GM23338 (cell line): ENCODE measurements around the gene TMEM139. TPM values are rescaled to one million over a fixed set of nuclear protein-coding genes. Genes with fewer than 3 reads are reported as not detected.

Source experiments
- ATAC-seq: fragments of 200-7000 bp; cut with Tn5 transposase; 3 replicates; pipeline ENCODE4 v1.9.1; 2020
- DNase-seq: peaks from one replicate; pipeline ENCODE4 v3.0.0-alpha.2; 2015; ENCODE audit warnings: low spot score
- H2AFZ ChIP-seq: fragments of 200-600 bp; sonication (generic); 2 replicates; pipeline ENCODE4 v1.8.0; 2016; ENCODE audit warnings: antibody characterized with exemption, mild to moderate bottlenecking, moderate library complexity
- H3F3A ChIP-seq: fragments of 200-600 bp; sonication (generic); replicated peaks from 2 replicates; pipeline ENCODE4 v1.8.0; 2017; ENCODE audit warnings: antibody characterized with exemption, mixed run types, low read depth
- H3K27ac ChIP-seq: fragments of 200-600 bp; sonication (generic); 2 replicates; pipeline ENCODE4 v1.6.1; 2016; ENCODE audit warnings: low read depth
- H3K27me3 ChIP-seq: fragments of 200-600 bp; sonication (generic); 2 replicates; pipeline ENCODE4 v1.8.0; 2016; ENCODE audit warnings: mild to moderate bottlenecking, mixed run types, moderate library complexity; ENCODE audit not compliant: insufficient read depth
- H3K36me3 ChIP-seq: fragments of 200-600 bp; sonication (generic); 2 replicates; pipeline ENCODE4 v1.8.0; 2016; ENCODE audit warnings: mild to moderate bottlenecking; ENCODE audit not compliant: insufficient read depth
- H3K4me1 ChIP-seq: fragments of 200-600 bp; sonication (generic); 2 replicates; pipeline ENCODE4 v1.8.0; 2016; ENCODE audit warnings: mild to moderate bottlenecking, moderate library complexity; ENCODE audit not compliant: insufficient read depth
- H3K4me2 ChIP-seq: fragments of 200-600 bp; sonication (generic); 2 replicates; pipeline ENCODE4 v1.7.1; 2017; ENCODE audit warnings: mixed run types
- H3K4me3 ChIP-seq: fragments of 200-600 bp; sonication (generic); 2 replicates; pipeline ENCODE4 v1.6.1; 2016; ENCODE audit warnings: mixed run types
- H3K79me2 ChIP-seq: fragments of 200-600 bp; sonication (generic); replicated peaks from 2 replicates; pipeline ENCODE4 v1.8.0; 2017; ENCODE audit warnings: mild to moderate bottlenecking; ENCODE audit not compliant: insufficient read depth
- H3K9me2 ChIP-seq: fragments of 200-600 bp; sonication (generic); 2 replicates; pipeline ENCODE4 v1.8.0; 2017; ENCODE audit not compliant: insufficient read depth
- H4K20me1 ChIP-seq: fragments of 200-600 bp; sonication (generic); replicated peaks from 2 replicates; pipeline ENCODE4 v1.8.0; 2017; ENCODE audit warnings: mild to moderate bottlenecking; ENCODE audit not compliant: insufficient read depth
- H3K27ac Mint-ChIP-seq: 2 replicates; pipeline ENCODE4 v1.8.0; 2020; ENCODE audit warnings: inconsistent platforms, mild to moderate bottlenecking, moderate library complexity, mixed read lengths
- H3K27me3 Mint-ChIP-seq: 3 replicates; pipeline ENCODE4 v1.8.0; 2022; ENCODE audit warnings: low read depth, mild to moderate bottlenecking, moderate library complexity, mixed read lengths, inconsistent platforms; ENCODE audit not compliant: insufficient read depth, poor library complexity
- H3K36me3 Mint-ChIP-seq: 3 replicates; pipeline ENCODE4 v1.8.0; 2021; ENCODE audit warnings: low read depth, mild to moderate bottlenecking, inconsistent platforms, moderate library complexity, mixed read lengths
- H3K4me1 Mint-ChIP-seq: 3 replicates; pipeline ENCODE4 v1.8.0; 2020; ENCODE audit warnings: mild to moderate bottlenecking, inconsistent platforms, mixed read lengths
- H3K4me3 Mint-ChIP-seq: 3 replicates; pipeline ENCODE4 v1.8.0; 2021; ENCODE audit warnings: moderate library complexity, mild to moderate bottlenecking, inconsistent platforms, mixed read lengths
- H3K9me3 Mint-ChIP-seq: 3 replicates; pipeline ENCODE4 v1.8.0; 2020; ENCODE audit warnings: moderate library complexity, mild to moderate bottlenecking, inconsistent platforms, mixed read lengths
- CREB1 ChIP-seq: fragments of 250-450 bp; sonication (Bioruptor Pico); IDR thresholded peaks from 2 replicates; pipeline ENCODE4 v1.5.0; 2020; ENCODE audit warnings: low read depth, mild to moderate bottlenecking, moderate library complexity
- CTCF ChIP-seq, 2 experiments: fragments of 200-600 bp in 1 of 2; sonication (generic) in 1 of 2; conservative IDR thresholded peaks; 2 replicates each; pipeline versions ENCODE4 v1.5.1 to v1.6.1; 2016 to 2017; ENCODE audit warnings: antibody characterized with exemption in 2 of 2, low read depth in 2 of 2, mild to moderate bottlenecking in 2 of 2, moderate library complexity in 1 of 2
- JUNB ChIP-seq: IDR thresholded peaks from one replicate; pipeline ENCODE4 v1.6.1; 2016; ENCODE audit warnings: antibody characterized with exemption; ENCODE audit not compliant: unreplicated experiment
- NANOG ChIP-seq: IDR thresholded peaks from 2 replicates; pipeline ENCODE4 v1.6.1; 2016; ENCODE audit warnings: antibody characterized with exemption, borderline replicate concordance
- REST ChIP-seq: IDR thresholded peaks from one replicate; pipeline ENCODE4 v1.6.1; 2018; ENCODE audit warnings: antibody characterized with exemption; ENCODE audit not compliant: unreplicated experiment
- STAT1 ChIP-seq: IDR thresholded peaks from one replicate; pipeline ENCODE4 v1.6.1; 2016; ENCODE audit warnings: antibody characterized with exemption; ENCODE audit not compliant: unreplicated experiment
- ZNF331 ChIP-seq: fragments of 250-450 bp; sonication (Bioruptor Pico); IDR thresholded peaks from 2 replicates; pipeline ENCODE4 v1.5.0; 2020; ENCODE audit warnings: low read depth, mild to moderate bottlenecking, moderate library complexity
- ZNF462 ChIP-seq: fragments of 250-450 bp; sonication (Bioruptor Pico); IDR thresholded peaks from 2 replicates; pipeline ENCODE4 v1.5.0; 2020; ENCODE audit warnings: mild to moderate bottlenecking, moderate library complexity
- polyA plus RNA-seq: library from polyadenylated mRNA; unstranded; fragments of >200 nt; fragmentation: Nextera tagmentation; extraction: Ambion mirVana; gene quantifications from 2 replicates; pipeline ENCODE4 v1.2.1, GENCODE V29; 2016
- total RNA-seq: library from RNA; depleted of rRNA; stranded (reverse); fragments of >200 nt; shearing (Covaris generic); gene quantifications from 2 replicates; pipeline ENCODE4 v1.2.3, GENCODE V29; 2014

TMEM139 gene
- total and polyA plus RNA-seq, 2 experiments from 2014 or later: 3.3 to 3.6 TPM

- Histone ChIP-seq H3K27me3 (no peaks in the 10 kb centered on the region), H2AFZ (no peak overlapping the region), H4K20me1 (no peaks in the 10 kb centered on the region), H3K4me1 (no peaks in the 10 kb centered on the region), H3K4me3 (no peak overlapping the region), H3K9me2 (no peaks in the 10 kb centered on the region), H3F3A (no peaks in the 10 kb centered on the region), H3K79me2 (no peaks in the 10 kb centered on the region), H3K4me2 (no peak overlapping the region), H3K27ac (no peak overlapping the region), H3K36me3 (no peaks in the 10 kb centered on the region)
- Mint-ChIP-seq H3K4me3 (no peak overlapping the region), H3K27ac (no peak overlapping the region), H3K27me3 (no peaks in the 10 kb centered on the region), H3K36me3 (no peaks in the 10 kb centered on the region), H3K9me3 (no peaks in the 10 kb centered on the region), H3K4me1 (no peaks in the 10 kb centered on the region)
- no peak for ATAC-seq
- TF ChIP-seq REST (no peak), STAT1 (no peak), CTCF (conservative IDR thresholded peaks at IDR 0.05; ENCODE audit: low read depth in 2 of 2) (no peak), CREB1 (no peak), ZNF462 (CRISPR knock-in tag) (no peak), NANOG (no peak), JUNB (no peak), ZNF331 (CRISPR knock-in tag) (no peak)
- DNase-seq: no peak
Observed at GRCh38 chr7:143255564-143255963, 29.2 kb upstream of the TMEM139 start.
